ENCODE measurements around the gene ARMC9. TPM values are rescaled to one million over a fixed set of nuclear protein-coding genes. Genes with fewer than 3 reads are reported as not detected.

The ARMC9 gene
- total RNA-seq, 1 experiment from 2014 or later: 16.4 TPM

- CTCF ChIA-PET: no interaction called here
- H3K9ac ChIP-seq (ENCODE audit: low read length): no peak overlapping the region
- DNase-seq (ENCODE audit: low read depth, low spot score) (no peak), ATAC-seq (no peak)
- no peaks in the 10 kb centered on the region for H3K9me3 ChIP-seq (ENCODE audit: control insufficient read depth in 1 of 2, insufficient read depth in 1 of 2, low read depth in 1 of 2, low read length in 2 of 2)
- no peaks in the 10 kb centered on the region for H3K27me3 ChIP-seq (ENCODE audit: insufficient read depth, low read length)
- intact Hi-C loops (cut with micrococcal nuclease): no loop called here
- H3K4me3 ChIP-seq (replicated peaks in 1 of 2; ENCODE audit: low read depth in 1 of 2, low read length in 2 of 2): no peak overlapping the region
- no peak overlapping the region for H3K4me2 ChIP-seq (ENCODE audit: low read length)
- H3K27ac ChIP-seq (ENCODE audit: low read depth, low read length): no peak overlapping the region
- H4K20me1 ChIP-seq (ENCODE audit: insufficient read depth): no peaks in the 10 kb centered on the region
- H3K79me2 ChIP-seq (ENCODE audit: insufficient read depth, low read length): peaks cover 5% of the 10 kb centered on the region; the same call in 1 of the 2 replicates
- TF ChIP-seq, protein P1, sequence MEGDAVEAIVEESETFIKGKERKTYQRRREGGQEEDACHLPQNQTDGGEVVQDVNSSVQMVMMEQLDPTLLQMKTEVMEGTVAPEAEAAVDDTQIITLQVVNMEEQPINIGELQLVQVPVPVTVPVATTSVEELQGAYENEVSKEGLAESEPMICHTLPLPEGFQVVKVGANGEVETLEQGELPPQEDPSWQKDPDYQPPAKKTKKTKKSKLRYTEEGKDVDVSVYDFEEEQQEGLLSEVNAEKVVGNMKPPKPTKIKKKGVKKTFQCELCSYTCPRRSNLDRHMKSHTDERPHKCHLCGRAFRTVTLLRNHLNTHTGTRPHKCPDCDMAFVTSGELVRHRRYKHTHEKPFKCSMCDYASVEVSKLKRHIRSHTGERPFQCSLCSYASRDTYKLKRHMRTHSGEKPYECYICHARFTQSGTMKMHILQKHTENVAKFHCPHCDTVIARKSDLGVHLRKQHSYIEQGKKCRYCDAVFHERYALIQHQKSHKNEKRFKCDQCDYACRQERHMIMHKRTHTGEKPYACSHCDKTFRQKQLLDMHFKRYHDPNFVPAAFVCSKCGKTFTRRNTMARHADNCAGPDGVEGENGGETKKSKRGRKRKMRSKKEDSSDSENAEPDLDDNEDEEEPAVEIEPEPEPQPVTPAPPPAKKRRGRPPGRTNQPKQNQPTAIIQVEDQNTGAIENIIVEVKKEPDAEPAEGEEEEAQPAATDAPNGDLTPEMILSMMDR (IDR thresholded peaks at IDR 0.05 in 2 of 3, conservative IDR thresholded peaks at IDR 0.05 in 1 of 3; ENCODE audit: borderline replicate concordance in 1 of 3, insufficient read depth in 1 of 3, low read depth in 2 of 3, low read length in 2 of 3): no peak
- TF ChIP-seq ZNF274 (IDR thresholded peaks at IDR 0.05; ENCODE audit: low read depth, low read length) (no peak), ZFX (IDR thresholded peaks at IDR 0.05) (no peak), SIN3A (IDR thresholded peaks at IDR 0.05; ENCODE audit: low read depth) (no peak), FOSL1 (IDR thresholded peaks at IDR 0.05; ENCODE audit: low read depth) (no peak)
- RAD21 ChIA-PET (ENCODE audit: low non-redundant PET in 1 of 2, low total read pairs in 2 of 2, uncharacterized antibody in 2 of 2, unreplicated experiment in 2 of 2): no interaction called here
- H3K4me1 ChIP-seq (ENCODE audit: control insufficient read depth in 1 of 2, insufficient read depth in 2 of 2, low read length in 2 of 2): peaks cover 0 to 6% of the 10 kb centered on the region in 2 experiments; a peak in 1 of 4 replicates
- peaks cover 3 to 13% of the 10 kb centered on the region in 2 experiments; a peak in 3 of 4 replicates for H3K36me3 ChIP-seq (ENCODE audit: control insufficient read depth in 1 of 2, insufficient read depth in 2 of 2, low read length in 2 of 2)
- no peaks in the 10 kb centered on the region for H3K9me2 ChIP-seq (ENCODE audit: insufficient read depth)
- no peak overlapping the region for H2AFZ ChIP-seq (ENCODE audit: low read depth, low read length, poor library complexity, severe bottlenecking)
- BruUV-seq (replicated peaks): no TSS peak
- POLR2A ChIA-PET: no interaction called here
Observed at GRCh38 chr2:231159306-231159705, 39.1 kb upstream of the ARMC9 start.

DNA sequence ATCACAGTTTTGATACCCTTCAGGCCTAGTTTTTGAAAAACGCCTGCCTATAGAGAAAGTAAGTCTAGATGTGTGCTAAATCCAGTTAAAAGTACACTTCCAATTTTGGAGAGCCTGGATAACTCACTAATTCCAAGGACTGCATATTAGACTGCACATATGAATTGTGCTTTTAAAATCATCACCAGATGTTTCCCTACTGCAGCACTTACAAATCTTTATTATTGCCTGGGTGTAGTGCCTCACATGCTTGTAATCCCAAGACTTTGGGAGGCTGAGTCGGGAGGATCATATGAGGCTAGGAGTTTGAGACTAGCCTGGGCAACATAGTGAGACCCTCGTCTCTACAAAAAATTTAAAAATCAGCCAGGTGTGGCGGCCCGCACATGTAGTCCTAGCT, 37.7 kb upstream of the ARMC9 start:
- CTCF ChIA-PET: no interaction called here
- H3K27ac ChIP-seq (ENCODE audit: low read depth, low read length): no peak overlapping the region
- H3K9me2 ChIP-seq (ENCODE audit: insufficient read depth): no peaks in the 10 kb centered on the region
- intact Hi-C loops (cut with micrococcal nuclease): no loop called here
- H3K4me3 ChIP-seq (replicated peaks in 1 of 2; ENCODE audit: low read depth in 1 of 2, low read length in 2 of 2): no peak overlapping the region
- peaks cover 2 to 14% of the 10 kb centered on the region in 2 experiments; a peak in 3 of 4 replicates for H3K36me3 ChIP-seq (ENCODE audit: control insufficient read depth in 1 of 2, insufficient read depth in 2 of 2, low read length in 2 of 2)
- DNase-seq (ENCODE audit: low read depth, low spot score) (no peak), ATAC-seq (no peak)
- H3K9me3 ChIP-seq (ENCODE audit: control insufficient read depth in 1 of 2, insufficient read depth in 1 of 2, low read depth in 1 of 2, low read length in 2 of 2): no peaks in the 10 kb centered on the region
- BruUV-seq (replicated peaks): no TSS peak
- H3K27me3 ChIP-seq (ENCODE audit: insufficient read depth, low read length): no peaks in the 10 kb centered on the region
- H3K79me2 ChIP-seq (ENCODE audit: insufficient read depth, low read length): peaks cover 5% of the 10 kb centered on the region; the same call in 1 of the 2 replicates
- H3K4me2 ChIP-seq (ENCODE audit: low read length): no peak overlapping the region
- H3K4me1 ChIP-seq (ENCODE audit: control insufficient read depth in 1 of 2, insufficient read depth in 2 of 2, low read length in 2 of 2): peaks cover 0 to 6% of the 10 kb centered on the region in 2 experiments; a peak in 1 of 4 replicates
- RAD21 ChIA-PET (ENCODE audit: low non-redundant PET in 1 of 2, low total read pairs in 2 of 2, uncharacterized antibody in 2 of 2, unreplicated experiment in 2 of 2): no interaction called here
- POLR2A ChIA-PET: no interaction called here
- no peak overlapping the region for H2AFZ ChIP-seq (ENCODE audit: low read depth, low read length, poor library complexity, severe bottlenecking)
- 0 out of 2 replicates have a peak, but pooled peaks cover 4% of the 10 kb centered on the region for H4K20me1 ChIP-seq (ENCODE audit: insufficient read depth)
- no peak overlapping the region for H3K9ac ChIP-seq (ENCODE audit: low read length)
- TF ChIP-seq CEBPB (IDR thresholded peaks at IDR 0.05; ENCODE audit: low read depth) (no peak), SRF (IDR thresholded peaks at IDR 0.05; ENCODE audit: low read depth) (no peak), ZNF274 (IDR thresholded peaks at IDR 0.05; ENCODE audit: low read depth, low read length) (no peak), REST (IDR thresholded peaks at IDR 0.05; ENCODE audit: low read depth) (no peak), YY1 (IDR thresholded peaks at IDR 0.05; ENCODE audit: extremely low read depth, insufficient replicate concordance, low read depth, low read length) (no peak), CBX3 (IDR thresholded peaks at IDR 0.05; ENCODE audit: low read depth) (no peak), ELF1 (IDR thresholded peaks at IDR 0.05; ENCODE audit: borderline replicate concordance, low read depth) (no peak), TCF7L2 (IDR thresholded peaks at IDR 0.05; ENCODE audit: borderline replicate concordance, extremely low read depth, insufficient read depth, insufficient read length) (no peak)
- TF ChIP-seq, protein P1 (IDR thresholded peaks at IDR 0.05 in 2 of 3, conservative IDR thresholded peaks at IDR 0.05 in 1 of 3; ENCODE audit: borderline replicate concordance in 1 of 3, insufficient read depth in 1 of 3, low read depth in 2 of 3, low read length in 2 of 3): no peak
